Mucosa of stomach (tissue), 1 donor: ENCODE measurements around the gene HIGD1C.
"Not testable (repeated sequence)": the region's sequence is repeated elsewhere in the genome, so short reads cannot be mapped to it uniquely, and the experiment has no call there.

ENCODE experiments used
- H3K27me3 ChIP-seq: one replicate; pipeline ENCODE4 v1.7.0; 2013; ENCODE audit warnings: mild to moderate bottlenecking, low read length; ENCODE audit not compliant: control insufficient read depth, insufficient read depth
- H3K36me3 ChIP-seq: one replicate; pipeline ENCODE4 v1.7.0; 2013; ENCODE audit warnings: low read length; ENCODE audit not compliant: control insufficient read depth, insufficient read depth
- H3K4me1 ChIP-seq: one replicate; pipeline ENCODE4 v1.7.0; 2013; ENCODE audit warnings: mild to moderate bottlenecking, low read length; ENCODE audit not compliant: control insufficient read depth, insufficient read depth
- H3K4me3 ChIP-seq: one replicate; pipeline ENCODE4 v1.7.0; 2013; ENCODE audit warnings: low read length
- H3K9ac ChIP-seq: one replicate; pipeline ENCODE4 v1.7.0; 2013; ENCODE audit warnings: mild to moderate bottlenecking, low read length, moderate library complexity
- H3K9me3 ChIP-seq: one replicate; pipeline ENCODE4 v1.7.0; 2013; ENCODE audit warnings: mild to moderate bottlenecking, low read length, moderate library complexity; ENCODE audit not compliant: control insufficient read depth
- donor health status: Pancreatic carcinoma.

HIGD1C gene

DNA sequence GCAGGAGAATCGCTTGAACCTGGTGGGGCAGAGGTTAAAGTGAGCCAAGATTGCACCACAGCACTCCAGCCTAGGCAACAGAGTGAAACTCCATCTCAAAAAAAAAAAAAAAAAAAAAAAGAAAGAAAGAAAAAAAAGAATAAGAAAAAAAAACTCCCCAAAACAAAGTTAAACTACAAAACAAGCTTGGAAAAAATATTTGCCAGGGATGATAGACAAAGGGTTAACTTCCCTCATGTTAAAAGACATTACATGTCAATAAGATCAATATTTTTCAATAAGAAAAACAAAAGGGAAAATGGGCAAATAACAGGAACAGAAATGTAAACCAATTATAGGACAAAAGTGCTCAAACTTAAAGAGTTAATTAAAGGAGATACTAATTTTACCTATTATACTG lies 26.4 kb upstream of the HIGD1C start:
- Histone ChIP-seq H3K27me3 (no peaks in the 10 kb centered on the region), H3K36me3 (no peaks in the 10 kb centered on the region), H3K4me1 (peaks cover 30% of the 10 kb centered on the region), H3K9ac (peak overlapping the region; percentile 83), H3K9me3 (no peaks in the 10 kb centered on the region), H3K4me3 (peak overlapping the region; percentile 96)

DNA sequence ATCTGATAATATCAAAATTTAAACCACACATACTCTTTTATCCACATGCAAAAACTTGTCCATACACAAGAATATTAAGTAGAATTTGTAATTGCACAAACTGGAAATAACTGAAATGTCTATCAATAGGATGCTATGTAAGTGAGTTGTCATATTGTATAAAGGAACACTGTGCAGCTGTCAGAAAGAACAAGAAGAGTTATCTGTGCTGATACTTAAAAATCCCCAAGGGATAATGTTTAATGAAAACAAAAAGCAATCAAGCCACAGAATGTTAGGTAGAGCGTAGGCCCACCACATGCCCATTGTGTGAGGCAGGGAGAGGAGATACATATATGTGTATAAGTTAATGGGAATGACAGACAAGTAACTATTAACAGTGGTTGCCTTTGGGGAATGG lies 25.9 kb upstream of the HIGD1C start:
- no peaks in the 10 kb centered on the region for H3K9me3 ChIP-seq
- peak overlapping the region; percentile 69 for H3K4me3 ChIP-seq
- H3K27me3 ChIP-seq, result no peaks in the 10 kb centered on the region
- peaks cover 33% of the 10 kb centered on the region for H3K4me1 ChIP-seq
- H3K36me3 ChIP-seq, result no peaks in the 10 kb centered on the region
- peak overlapping the region; percentile 83 for H3K9ac ChIP-seq

DNA sequence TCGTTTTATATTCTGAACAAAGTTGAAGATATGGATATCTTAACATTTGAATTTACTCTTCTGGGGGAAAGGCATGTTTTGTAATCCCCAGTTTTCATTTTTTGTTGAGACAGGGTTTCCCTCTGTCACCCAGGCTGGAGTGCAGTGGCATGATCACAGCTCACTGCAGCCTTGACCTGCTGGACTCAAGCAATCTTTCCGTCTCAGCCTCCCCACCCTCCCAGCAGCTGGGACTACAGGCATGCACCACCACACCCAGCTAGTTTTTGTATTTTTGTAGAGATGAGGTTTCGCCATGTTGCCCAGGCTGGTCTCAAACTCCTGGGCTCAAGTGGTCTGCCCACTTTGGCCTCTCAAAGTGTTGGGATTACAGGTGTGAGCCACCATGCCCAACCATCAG lies 25.4 kb upstream of the HIGD1C start:
- peak overlapping the region; percentile 69 for H3K4me3 ChIP-seq
- H3K4me1 ChIP-seq, result peaks cover 33% of the 10 kb centered on the region
- not testable (repeated sequence) for H3K36me3 ChIP-seq, H3K9me3 ChIP-seq, H3K27me3 ChIP-seq
- peak overlapping the region; percentile 83 for H3K9ac ChIP-seq

DNA sequence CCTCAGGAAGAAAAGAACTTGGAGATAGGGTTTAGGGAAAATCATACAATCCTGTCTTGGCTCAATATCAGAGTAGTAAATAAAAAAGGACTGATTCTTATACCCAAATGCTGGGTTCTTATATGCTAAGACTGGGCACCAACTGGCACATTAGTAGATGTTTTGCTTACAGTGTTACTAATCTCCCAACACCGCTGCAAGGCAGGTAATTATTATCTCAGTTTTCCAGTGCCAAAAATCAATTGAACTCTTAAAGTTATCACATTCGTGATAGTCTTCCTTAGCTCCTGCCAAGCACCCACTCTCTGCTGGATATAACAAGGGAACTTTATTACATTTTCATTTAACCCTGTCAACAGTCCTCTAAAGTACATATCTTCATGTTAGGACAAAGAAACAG lies 25.0 kb upstream of the HIGD1C start:
- no peaks in the 10 kb centered on the region for H3K27me3 ChIP-seq
- peaks cover 34% of the 10 kb centered on the region for H3K4me1 ChIP-seq
- H3K9me3 ChIP-seq, result no peaks in the 10 kb centered on the region
- peak overlapping the region; percentile 83 for H3K9ac ChIP-seq
- no peaks in the 10 kb centered on the region for H3K36me3 ChIP-seq
- H3K4me3 ChIP-seq, result peak overlapping the region; percentile 69

DNA sequence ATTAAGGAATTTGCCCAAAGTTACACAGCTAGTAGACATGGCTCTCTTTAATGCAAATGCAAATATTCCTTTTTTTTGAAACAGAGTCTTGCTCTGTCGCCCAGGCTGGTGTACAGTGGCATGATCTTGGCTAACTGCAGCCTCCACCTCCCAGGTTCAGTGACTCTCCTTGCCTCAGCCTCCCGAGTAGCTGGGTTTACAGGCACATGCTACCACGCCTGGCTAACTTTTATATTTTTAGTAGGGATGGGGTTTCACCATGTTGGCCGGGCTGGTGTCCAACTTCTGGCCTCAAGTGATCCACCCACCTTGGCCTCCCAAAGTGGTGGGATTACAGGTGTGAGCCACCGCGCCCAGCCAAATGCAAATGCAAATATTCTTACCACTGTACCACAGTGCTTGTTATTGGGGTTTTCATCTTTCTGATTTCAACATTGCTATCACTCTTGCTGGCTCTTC lies 24.5 kb upstream of the HIGD1C start:
- Histone ChIP-seq H3K36me3 (no peaks in the 10 kb centered on the region), H3K9me3 (no peaks in the 10 kb centered on the region), H3K4me3 (peak overlapping the region; percentile 69), H3K27me3 (no peaks in the 10 kb centered on the region), H3K4me1 (peaks cover 38% of the 10 kb centered on the region), H3K9ac (peak overlapping the region; percentile 83)

DNA sequence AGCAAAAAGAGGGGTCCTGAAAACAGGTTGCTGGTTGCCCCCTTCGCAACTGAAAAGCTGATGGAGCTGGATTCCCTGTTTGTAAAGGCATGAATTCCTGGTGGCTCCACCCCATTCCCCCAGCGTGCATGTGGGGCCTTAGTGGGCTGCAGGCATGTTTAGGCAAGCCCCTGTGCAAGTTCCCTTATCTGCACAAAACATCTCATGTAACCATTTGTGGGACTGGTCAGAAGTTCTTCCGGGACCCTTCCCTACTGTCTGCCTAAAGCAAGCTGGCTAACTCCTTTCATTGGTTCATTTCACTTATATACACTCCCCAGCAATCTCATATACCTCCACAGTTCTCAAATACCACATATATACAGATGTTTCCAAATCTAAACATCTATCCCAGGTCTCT lies 24.0 kb upstream of the HIGD1C start:
- Histone ChIP-seq H3K27me3 (no peaks in the 10 kb centered on the region), H3K36me3 (no peaks in the 10 kb centered on the region), H3K4me3 (no peak overlapping the region), H3K9me3 (no peaks in the 10 kb centered on the region), H3K4me1 (peaks cover 39% of the 10 kb centered on the region), H3K9ac (peak overlapping the region; percentile 38)

DNA sequence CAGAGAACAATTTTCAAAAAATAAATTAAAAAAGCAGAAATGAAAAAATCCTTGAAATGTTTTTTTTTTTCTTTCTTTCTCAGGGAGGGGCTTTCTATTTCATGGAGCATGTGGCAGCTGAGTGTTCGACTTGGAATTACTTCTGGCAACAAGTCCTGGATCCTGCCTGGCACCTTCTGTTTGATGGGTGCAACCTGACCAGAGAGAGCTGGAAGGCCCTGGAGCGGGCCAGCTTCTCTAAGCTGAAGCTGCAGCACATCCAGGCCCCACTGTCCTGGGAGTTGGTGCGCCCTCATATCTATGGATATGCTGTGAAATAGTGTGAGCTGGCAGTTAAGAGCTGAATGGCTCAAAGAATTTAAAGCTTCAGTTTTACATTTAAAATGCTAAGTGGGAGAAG lies 22.5 kb upstream of the HIGD1C start:
- H3K9ac ChIP-seq, result no peak overlapping the region
- H3K9me3 ChIP-seq, result no peaks in the 10 kb centered on the region
- H3K4me1 ChIP-seq, result peaks cover 46% of the 10 kb centered on the region
- H3K27me3 ChIP-seq, result no peaks in the 10 kb centered on the region
- H3K36me3 ChIP-seq, result no peaks in the 10 kb centered on the region
- H3K4me3 ChIP-seq, result no peak overlapping the region

DNA sequence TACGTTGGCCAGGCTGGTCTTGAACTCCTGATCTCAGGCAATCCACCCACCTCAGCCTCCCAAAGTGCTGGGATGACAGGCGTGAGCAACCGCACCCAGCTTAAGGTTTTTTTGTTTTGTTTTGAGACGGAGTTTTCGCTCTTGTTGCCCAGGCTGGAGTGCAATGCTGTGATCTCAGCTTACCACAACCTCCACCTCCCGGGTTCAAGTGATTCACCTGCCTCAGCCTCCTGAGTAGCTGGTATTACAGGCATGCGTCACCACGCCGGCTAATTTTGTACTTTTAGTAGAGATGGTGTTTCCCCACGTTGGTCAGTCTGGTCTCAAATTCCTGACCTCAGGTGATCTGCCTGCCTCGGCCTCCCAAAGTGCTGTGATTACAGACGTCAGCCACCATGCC lies 21.9 kb upstream of the HIGD1C start:
- peaks cover 51% of the 10 kb centered on the region for H3K4me1 ChIP-seq
- not testable (repeated sequence) for H3K9me3 ChIP-seq, H3K4me3 ChIP-seq, H3K9ac ChIP-seq, H3K27me3 ChIP-seq, H3K36me3 ChIP-seq

DNA sequence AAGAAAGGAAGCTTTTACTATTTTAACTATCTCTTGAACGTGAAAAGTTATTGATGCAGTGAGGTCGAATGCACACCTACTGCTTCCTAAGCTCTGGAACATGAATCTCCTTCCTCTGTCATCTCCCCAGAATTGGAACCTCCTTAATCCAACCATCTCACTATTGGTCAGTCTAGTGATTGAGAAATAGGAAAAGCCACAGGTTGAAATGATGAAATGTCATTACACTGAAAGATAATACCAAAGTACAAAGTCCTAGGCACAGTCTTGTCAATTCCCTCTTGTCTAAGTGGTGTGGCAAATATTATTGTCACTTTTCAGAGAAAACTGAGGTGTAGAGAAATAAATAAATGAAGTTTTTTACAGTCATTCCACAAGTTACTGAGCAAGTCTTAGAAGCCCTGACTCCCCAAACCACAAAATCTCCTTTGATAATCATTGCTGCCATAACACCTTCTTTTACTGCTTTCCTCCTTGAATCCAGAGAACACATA lies 19.5 kb upstream of the HIGD1C start:
- H3K9ac ChIP-seq, result no peak overlapping the region
- H3K36me3 ChIP-seq, result no peaks in the 10 kb centered on the region
- no peaks in the 10 kb centered on the region for H3K27me3 ChIP-seq
- H3K4me3 ChIP-seq, result no peak overlapping the region
- H3K4me1 ChIP-seq, result peaks cover 51% of the 10 kb centered on the region
- no peaks in the 10 kb centered on the region for H3K9me3 ChIP-seq

DNA sequence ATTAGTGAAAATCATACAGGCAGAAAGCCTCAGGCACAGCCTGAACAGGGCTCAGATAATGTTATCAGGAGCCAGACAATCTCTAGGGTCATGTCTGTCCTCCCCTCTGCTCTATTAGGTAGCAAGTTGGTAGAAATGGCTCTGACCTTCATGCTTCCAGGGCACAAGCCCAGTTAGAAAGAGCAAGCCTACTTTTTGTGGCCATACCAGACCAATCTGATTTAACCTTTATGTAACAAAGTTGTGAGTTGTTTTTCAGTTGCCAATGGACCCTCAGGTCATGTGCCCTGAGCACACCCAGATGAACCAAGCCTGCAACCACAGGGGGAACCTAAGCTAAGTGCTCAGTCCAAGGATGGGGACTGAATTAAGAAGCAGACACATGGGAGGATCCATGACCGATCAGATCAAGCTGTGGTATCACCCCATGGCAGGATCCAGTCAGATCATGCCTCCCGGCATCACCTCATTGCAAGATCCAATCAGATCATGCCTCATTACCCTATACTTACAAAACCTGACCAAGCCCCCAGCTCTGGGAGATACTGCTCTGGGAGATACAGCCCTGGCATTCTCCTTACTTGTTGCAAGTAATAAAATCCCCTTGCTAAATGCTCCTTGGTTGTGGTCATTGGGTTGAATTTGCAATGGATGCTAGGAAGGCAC lies 18.8 kb upstream of the HIGD1C start:
- H3K4me1 ChIP-seq, result peaks cover 43% of the 10 kb centered on the region

DNA sequence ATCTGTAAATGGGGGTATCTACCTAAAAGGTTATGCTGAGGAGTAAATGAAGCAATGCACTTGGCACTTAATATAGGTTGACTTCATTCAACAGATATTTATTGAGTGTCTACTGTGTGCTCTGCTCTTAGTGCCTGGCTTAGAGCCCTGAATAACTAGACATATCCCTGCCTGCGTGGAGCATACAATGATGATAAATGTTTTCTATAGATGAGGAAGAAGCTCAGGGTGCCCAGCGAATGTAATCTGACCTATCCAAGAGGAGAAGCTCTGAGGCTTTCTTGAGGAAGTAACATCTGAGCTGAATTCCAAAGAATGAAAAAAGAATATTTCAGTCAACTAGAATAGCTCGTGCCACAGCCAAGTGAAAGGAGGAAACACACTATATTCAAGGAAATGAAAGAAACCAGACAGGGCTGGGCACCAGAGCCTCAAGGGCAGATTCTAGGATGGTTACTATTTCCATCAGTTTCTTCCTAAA lies 17.9 kb upstream of the HIGD1C start:
- Histone ChIP-seq H3K9me3 (no peaks in the 10 kb centered on the region), H3K4me1 (peaks cover 38% of the 10 kb centered on the region), H3K4me3 (no peak overlapping the region), H3K9ac (peak overlapping the region; percentile 8), H3K36me3 (no peaks in the 10 kb centered on the region), H3K27me3 (no peaks in the 10 kb centered on the region)

More for the DNA sequence above, 18.8 kb upstream of the HIGD1C start:
- Histone ChIP-seq H3K9ac (no peak overlapping the region), H3K27me3 (no peaks in the 10 kb centered on the region), H3K9me3 (no peaks in the 10 kb centered on the region), H3K4me3 (no peak overlapping the region), H3K36me3 (no peaks in the 10 kb centered on the region)

DNA sequence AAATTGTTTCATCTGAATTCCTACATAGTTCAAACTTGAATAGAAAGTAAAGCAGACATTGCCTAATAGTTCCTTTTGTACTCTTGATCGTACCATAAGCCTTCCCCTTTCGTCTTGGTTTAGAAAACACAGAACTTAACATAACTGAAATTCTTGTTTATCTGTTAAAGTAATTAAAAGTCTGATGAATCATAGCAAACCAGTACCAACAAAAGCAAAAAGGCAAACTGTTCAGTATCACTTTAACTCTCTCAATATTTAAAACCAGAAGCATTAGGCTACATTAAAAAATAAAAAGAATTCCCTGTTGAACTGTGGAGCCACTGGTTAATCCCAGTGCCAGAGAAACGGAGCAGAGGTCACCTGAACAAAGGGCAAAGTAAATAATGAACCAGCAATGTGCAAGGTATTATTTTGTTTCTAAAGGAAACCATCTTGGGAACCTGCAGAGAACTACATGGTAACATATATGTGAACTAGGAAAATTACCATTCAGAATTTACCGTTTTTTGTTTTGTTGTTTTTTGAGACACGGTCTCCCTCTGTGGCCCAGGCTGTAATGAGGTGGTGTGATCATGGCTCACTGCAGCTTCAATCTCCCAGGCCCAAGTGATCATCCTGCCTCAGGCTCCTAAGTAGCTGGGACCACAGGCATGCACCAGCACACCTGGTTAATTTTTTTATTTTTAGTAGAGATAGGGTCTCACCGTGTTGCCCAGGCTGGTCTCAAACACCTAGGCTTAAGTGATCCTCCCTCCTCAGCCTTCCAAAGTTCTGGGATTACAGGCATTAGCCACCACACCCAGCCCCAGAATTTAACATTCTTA lies 17.1 kb upstream of the HIGD1C start:
- H3K9me3 ChIP-seq, result no peaks in the 10 kb centered on the region
- H3K4me3 ChIP-seq, result no peak overlapping the region
- peak overlapping the region; percentile 8 for H3K9ac ChIP-seq
- no peaks in the 10 kb centered on the region for H3K36me3 ChIP-seq
- peaks cover 38% of the 10 kb centered on the region for H3K4me1 ChIP-seq
- H3K27me3 ChIP-seq, result no peaks in the 10 kb centered on the region
